Mucosa of descending colon (tissue), 3 donors: ENCODE results near the gene ATP8B3. TPM values are rescaled to one million over a fixed set of nuclear protein-coding genes. Genes with fewer than 3 reads are reported as not detected.

Source experiments
- ATAC-seq: fragments of 200-7000 bp; cut with Tn5 transposase; one replicate; pipeline ENCODE4 v1.9.1; 2020; ENCODE audit warnings: mild to moderate bottlenecking, moderate library complexity
- DNase-seq, 3 donors: peaks; one replicate each; pipeline ENCODE4 v3.0.0-alpha.2; 2020
- H3K36me3 ChIP-seq: fragments of 200-600 bp; one replicate; pipeline ENCODE4 v1.8.0; 2021; ENCODE audit warnings: low read depth, mild to moderate bottlenecking
- H3K4me1 ChIP-seq: fragments of 200-600 bp; one replicate; pipeline ENCODE4 v1.8.0; 2021; ENCODE audit warnings: low read depth, mild to moderate bottlenecking
- H3K4me3 ChIP-seq: fragments of 200-600 bp; one replicate; pipeline ENCODE4 v1.8.0; 2021; ENCODE audit warnings: mild to moderate bottlenecking
- H3K9me3 ChIP-seq: fragments of 200-600 bp; one replicate; pipeline ENCODE4 v1.8.0; 2021; ENCODE audit warnings: mild to moderate bottlenecking
- CTCF ChIP-seq: fragments of 200-600 bp; IDR thresholded peaks from one replicate; pipeline ENCODE4 v1.8.0; 2022; ENCODE audit warnings: antibody characterized with exemption, mild to moderate bottlenecking
- intact Hi-C, 2 donors: fragments of 100-400 bp; cut with DNase I in 1 of 2; cut with micrococcal nuclease in 1 of 2; formaldehyde crosslinking; loops; one replicate each; pipeline versions ENCODE4 v1.11.0 to v1.11.1; 2022; cut with DNase I, micrococcal nuclease
- microRNA-seq: library from miRNA; unstranded; fragments of <30 nt; microRNA quantifications from one replicate; pipeline ENCODE4, GENCODE V29; 2019
- total RNA-seq, 3 donors: library from RNA; stranded (reverse); fragmentation: NEBNext Ultra II Directional in 2 of 3; extraction: Animal tissue kit (Norgen Biotek cat#: 25700) in 2 of 3; gene quantifications; one replicate each; pipeline versions ENCODE4 v1.2.1 to v1.2.4, GENCODE V29; 2021 to 2023
- donor health status: DM: no; HTN: no; CAD: no; lungs with moderate emphysema.
- donor health status: DM: no; HTN: no; CAD: no.
- donor health status: DM: no; HTN: yes; CAD: no.

The ATP8B3 gene
- total RNA-seq, 3 donors from 2014 or later = 0.55 to 1.2 (median 0.80) TPM

GRCh38 chr19:1742989-1743696, 68.9 kb downstream of the ATP8B3 start:
- no peak for TF ChIP-seq CTCF
- no peaks in the 10 kb centered on the region for H3K9me3 ChIP-seq
- H3K4me1 ChIP-seq = peaks cover 5% of the 10 kb centered on the region
- intact Hi-C loops = no loop called here
- no peaks in the 10 kb centered on the region for H3K36me3 ChIP-seq
- ATAC-seq (no peak), DNase-seq (no peak)
- no peak overlapping the region for H3K4me3 ChIP-seq

GRCh38 chr19:1739960-1740629, 72.0 kb downstream of the ATP8B3 start:
- no peak for ATAC-seq
- no peaks in the 10 kb centered on the region for H3K9me3 ChIP-seq
- no peaks in the 10 kb centered on the region for H3K4me1 ChIP-seq
- H3K4me3 ChIP-seq = no peak overlapping the region
- DNase-seq = no peak
- no peaks in the 10 kb centered on the region for H3K36me3 ChIP-seq
- no peak for TF ChIP-seq CTCF
- intact Hi-C loops = no loop called here

- no peaks in the 10 kb centered on the region for H3K4me1 ChIP-seq
- no peak for DNase-seq
- intact Hi-C loops = no loop called here
- H3K9me3 ChIP-seq = no peaks in the 10 kb centered on the region
- TF ChIP-seq CTCF = no peak
- no peak for ATAC-seq
- H3K36me3 ChIP-seq = no peaks in the 10 kb centered on the region
- no peak overlapping the region for H3K4me3 ChIP-seq
These were observed 75.1 kb downstream of the ATP8B3 start for GRCh38 chr19:1736927-1737326.

- intact Hi-C loops = no loop called here
- Histone ChIP-seq H3K4me1 (no peaks in the 10 kb centered on the region), H3K4me3 (no peak overlapping the region), H3K36me3 (no peaks in the 10 kb centered on the region), H3K9me3 (no peaks in the 10 kb centered on the region)
- ATAC-seq (no peak), DNase-seq (no peak)
- TF ChIP-seq CTCF = no peak
These were observed 75.8 kb downstream of the ATP8B3 start for GRCh38 chr19:1736280-1736679.

DNA sequence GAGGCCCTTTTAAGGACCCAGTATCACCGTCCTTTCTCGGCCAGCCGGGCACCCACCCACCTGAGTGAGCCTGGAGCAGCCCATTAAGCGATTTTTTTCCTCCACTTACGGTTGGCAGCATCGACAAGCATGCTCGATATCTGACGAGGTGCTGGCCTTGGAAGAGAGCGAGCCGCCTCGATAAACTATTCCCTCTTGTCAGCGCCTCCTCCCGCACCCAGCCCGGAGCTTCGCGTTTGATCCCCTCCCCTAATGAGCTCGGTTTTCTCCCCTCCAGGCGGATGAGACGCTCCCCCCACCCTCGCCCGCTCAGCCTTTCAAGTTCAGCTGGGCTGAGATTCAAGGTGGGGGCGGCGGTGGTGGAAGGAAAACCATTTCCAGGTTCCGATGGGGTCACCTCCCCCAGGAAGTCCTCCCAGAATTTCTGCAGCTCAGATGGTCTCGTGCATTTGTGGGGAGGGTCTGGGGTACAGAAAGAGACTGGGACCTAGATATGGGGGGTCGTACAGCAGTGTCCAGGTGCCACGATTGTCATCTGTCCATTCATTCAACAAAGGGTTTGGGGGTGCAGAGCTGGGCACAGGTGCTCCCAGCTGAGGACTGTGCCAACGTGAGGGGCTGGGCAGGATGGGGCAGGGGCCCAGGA, 77.6 kb downstream of the ATP8B3 start:
- H3K4me1 ChIP-seq = no peaks in the 10 kb centered on the region
- intact Hi-C loops = no loop called here
- no peak for DNase-seq
- no peaks in the 10 kb centered on the region for H3K36me3 ChIP-seq
- H3K9me3 ChIP-seq = no peaks in the 10 kb centered on the region
- ATAC-seq = no peak
- TF ChIP-seq CTCF = no peak
- no peak overlapping the region for H3K4me3 ChIP-seq

Small RNAs within 50 kb of the gene (microRNA-seq; reads per million reads assigned to microRNA genes)
- gene MIR1909 = 1.2 reads per million

Other genes starting within 250 kb of the ATP8B3 start
- gene MEX3D, start 244.0 kb downstream of the ATP8B3 start, total RNA-seq = 10 to 100 TPM; 21.3 to 28.1 (median 21.5) TPM
- 10 to 100 TPM; 54.1 to 78.2 (median 54.2) TPM for gene MBD3, start 219.4 kb downstream of the ATP8B3 start, total RNA-seq
- 100 to 1,000 TPM; 265 to 301 (median 272) TPM for gene UQCR11, start 206.8 kb downstream of the ATP8B3 start, total RNA-seq
- gene TCF3, start 159.7 kb downstream of the ATP8B3 start, total RNA-seq = 10 to 100 TPM; 54.4 to 57.7 (median 57.4) TPM
- not detected for gene ONECUT3, start 58.8 kb downstream of the ATP8B3 start, total RNA-seq
- 10 to 100 TPM; 45.4 to 54.3 (median 50.2) TPM for gene REXO1, start 36.2 kb upstream of the ATP8B3 start, total RNA-seq
- gene KLF16, start 51.3 kb upstream of the ATP8B3 start, total RNA-seq = 10 to 100 TPM; 22.6 to 26.5 (median 25.6) TPM
- gene ABHD17A, start 73.2 kb upstream of the ATP8B3 start, total RNA-seq = 10 to 100 TPM; 60.9 to 65.8 (median 65.8) TPM
- 10 to 100 TPM; 12.5 to 21.9 (median 19.6) TPM for gene ADAT3, start 93.1 kb upstream of the ATP8B3 start, total RNA-seq
- gene SCAMP4, start 93.1 kb upstream of the ATP8B3 start, total RNA-seq = 10 to 100 TPM; 57.2 to 61.3 (median 59.8) TPM
- gene CSNK1G2, start 128.9 kb upstream of the ATP8B3 start, total RNA-seq = 10 to 100 TPM; 51.8 to 58.6 (median 56.7) TPM
- gene BTBD2, start 203.4 kb upstream of the ATP8B3 start, total RNA-seq = 10 to 100 TPM; 66.0 to 82.3 (median 71.5) TPM
- 100 to 1,000 TPM; 252 to 330 (median 304) TPM for gene MKNK2, start 239.0 kb upstream of the ATP8B3 start, total RNA-seq